Panc1 (cell line): ENCODE results near the gene RND1. TPM values are rescaled to one million over a fixed set of nuclear protein-coding genes. Genes with fewer than 3 reads are reported as not detected.

ENCODE experiments used
- ATAC-seq: fragments of 200-7000 bp; cut with Tn5 transposase; 2 replicates; pipeline ENCODE4 v1.9.1; 2020; ENCODE audit warnings: mild to moderate bottlenecking, moderate library complexity
- BruUV-seq: library from RNA; stranded (reverse); fragments of 400-500 nt; replicated peaks from 2 replicates; lab custom pipeline; 2021; lab: Mats Ljungman, UMichigan
- CTCF ChIA-PET: fragments of 300-600 bp; sonication (Branson Sonifier 250); formaldehyde crosslinking; loops from one replicate; lab custom pipeline; 2022; ENCODE audit warnings: antibody characterized with exemption; lab: Charles Lee
- POLR2A ChIA-PET: fragments of 300-600 bp; sonication (Branson Sonifier 250); formaldehyde crosslinking; loops from one replicate; lab custom pipeline; 2022; ENCODE audit warnings: antibody characterized with exemption; lab: Charles Lee
- DNase-seq: peaks from one replicate; pipeline ENCODE4 v3.0.0-alpha.2; 2010; ENCODE audit warnings: low read depth, low spot score
- H3K27ac ChIP-seq: 2 replicates; pipeline ENCODE4 v1.5.1; 2011; ENCODE audit warnings: mild to moderate bottlenecking, low read length, inconsistent platforms
- H3K27me3 ChIP-seq: fragments of 200-500 bp; sonication (Bioruptor generic); 2 replicates; pipeline ENCODE4 v1.6.0; 2014; ENCODE audit warnings: low read length, inconsistent platforms; ENCODE audit not compliant: control insufficient read depth, insufficient read depth
- H3K36me3 ChIP-seq: fragments of 200-500 bp; sonication (Bioruptor generic); 2 replicates; pipeline ENCODE4 v1.5.1; 2014; ENCODE audit warnings: inconsistent platforms, mild to moderate bottlenecking, low read length, moderate library complexity; ENCODE audit not compliant: control insufficient read depth, insufficient read depth
- H3K4me1 ChIP-seq: 2 replicates; pipeline ENCODE4 v1.5.1; 2011; ENCODE audit warnings: inconsistent platforms, mild to moderate bottlenecking, low read length, moderate library complexity; ENCODE audit not compliant: control insufficient read depth, insufficient read depth
- H3K4me3 ChIP-seq, 2 experiments: 2 replicates each; pipeline ENCODE4 v1.5.1; 2011 to 2012; ENCODE audit warnings: low read depth in 2 of 2, low read length in 2 of 2, mild to moderate bottlenecking in 2 of 2, inconsistent platforms in 1 of 2, moderate library complexity in 1 of 2
- H3K9me3 ChIP-seq: fragments of 200-500 bp; sonication (Bioruptor generic); 2 replicates; pipeline ENCODE4 v1.5.1; 2014; ENCODE audit warnings: low read depth, mild to moderate bottlenecking, inconsistent platforms, low read length, moderate library complexity; ENCODE audit not compliant: control insufficient read depth, insufficient read depth
- CTCF ChIP-seq: fragments of 450-650 bp; IDR thresholded peaks from 2 replicates; pipeline ENCODE4 v1.5.1; 2017; ENCODE audit warnings: mild to moderate bottlenecking
- POLR2AphosphoS5 ChIP-seq: IDR thresholded peaks from 2 replicates; pipeline ENCODE4 v1.6.1; 2012; ENCODE audit warnings: mild to moderate bottlenecking, low read depth, low read length, moderate library complexity
- REST ChIP-seq, 2 experiments: IDR thresholded peaks; 2 replicates each; pipeline ENCODE4 v1.6.1; 2011 to 2012; ENCODE audit warnings: low read depth in 2 of 2, control low read depth in 1 of 2, low read length in 1 of 2, mild to moderate bottlenecking in 1 of 2, moderate library complexity in 1 of 2; ENCODE audit not compliant: insufficient read depth in 1 of 2
- SIN3A ChIP-seq: IDR thresholded peaks from 2 replicates; pipeline ENCODE4 v1.6.1; 2012; ENCODE audit warnings: low read depth, mild to moderate bottlenecking, low read length, moderate library complexity, borderline replicate concordance; ENCODE audit not compliant: insufficient read depth
- TCF7L2 ChIP-seq: IDR thresholded peaks from 2 replicates; pipeline ENCODE4 v1.6.1; 2011; ENCODE audit warnings: mild to moderate bottlenecking, low read depth, low read length, inconsistent platforms
- in situ Hi-C: cut with HindIII; loops from 2 replicates; pipeline ENCODE4 v1.10.0; 2016; ENCODE audit warnings: low sequenced_read_pairs, low pct_unique_long_range_greater_than_20kb
- intact Hi-C: fragments of 100-400 bp; cut with micrococcal nuclease; formaldehyde crosslinking; loops from one replicate; pipeline ENCODE4 v1.10.0; 2022; ENCODE audit not compliant: unreplicated experiment
- total RNA-seq: library from RNA; stranded (reverse); gene quantifications from one replicate; pipeline ENCODE4 v1.2.1, GENCODE V29; 2021; ENCODE audit not compliant: unreplicated experiment

The RND1 gene
- total RNA-seq, 1 experiment from 2014 or later = 0.44 TPM

- no peak overlapping the region for H3K4me3 ChIP-seq
- H3K9me3 ChIP-seq = no peaks in the 10 kb centered on the region
- no peak for DNase-seq
- TF ChIP-seq TCF7L2 (no peak), SIN3A (no peak), CTCF (no peak), POLR2AphosphoS5 (no peak)
- intact Hi-C loops = no loop called here
- peaks cover 14% of the 10 kb centered on the region for H3K4me1 ChIP-seq
- no peaks in the 10 kb centered on the region for H3K36me3 ChIP-seq
- ATAC-seq = no peak
- ChIA-PET CTCF (no interaction called here), POLR2A (no interaction called here)
- H3K27me3 ChIP-seq = no peaks in the 10 kb centered on the region
- no TSS peak for BruUV-seq
- H3K27ac ChIP-seq = no peak overlapping the region
- in situ Hi-C loops = no loop called here
Measured at GRCh38 chr12:48880647-48881046, 15.0 kb upstream of the RND1 start.

- Histone ChIP-seq H3K27ac (no peak overlapping the region), H3K27me3 (no peaks in the 10 kb centered on the region), H3K4me3 (no peak overlapping the region), H3K9me3 (no peaks in the 10 kb centered on the region), H3K4me1 (peaks cover 8% of the 10 kb centered on the region), H3K36me3 (no peaks in the 10 kb centered on the region)
- in situ Hi-C loops (no loop called here), intact Hi-C loops (no loop called here)
- BruUV-seq = no TSS peak
- CTCF ChIA-PET = no interaction called here
- TF ChIP-seq TCF7L2 (no peak), SIN3A (no peak), CTCF (no peak), REST (IDR thresholded peaks at IDR 0.05; ENCODE audit: insufficient read depth in 1 of 2, low read depth in 2 of 2, low read length in 1 of 2) (no peak), POLR2AphosphoS5 (no peak)
- ATAC-seq (no peak), DNase-seq (no peak)
- POLR2A ChIA-PET = no interaction called here
Measured at GRCh38 chr12:48878548-48878947, 12.9 kb upstream of the RND1 start.
